Measurements from ENCODE around the gene MPP7.

Gene MPP7

DNA sequence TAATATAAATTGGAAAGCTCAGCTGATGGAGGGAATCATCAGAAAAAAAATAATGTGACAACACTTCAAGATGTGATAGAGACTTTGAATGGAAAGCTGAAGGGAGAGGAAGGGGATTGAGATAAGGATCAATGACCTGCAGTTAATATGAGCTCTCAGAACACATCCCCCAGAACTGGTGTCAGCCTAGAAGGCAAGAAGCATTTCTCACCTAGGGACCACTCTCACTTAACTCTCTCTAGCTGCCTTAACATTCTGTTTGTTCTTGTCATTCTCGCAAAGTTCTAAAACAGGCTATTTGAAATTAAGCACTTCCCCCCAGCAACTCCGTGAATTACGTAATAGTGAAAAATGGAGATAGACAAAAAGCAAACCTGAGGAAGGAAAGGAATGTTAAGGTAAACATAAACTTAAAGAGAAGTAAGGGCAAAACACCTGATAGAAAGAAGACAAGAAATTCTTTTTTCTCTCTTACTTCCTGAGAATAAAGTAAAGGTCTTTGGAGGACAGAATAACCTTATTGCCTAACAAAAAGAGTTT is 1.2 kb upstream of the MPP7 start:
- DNase-seq = no peak

DNA sequence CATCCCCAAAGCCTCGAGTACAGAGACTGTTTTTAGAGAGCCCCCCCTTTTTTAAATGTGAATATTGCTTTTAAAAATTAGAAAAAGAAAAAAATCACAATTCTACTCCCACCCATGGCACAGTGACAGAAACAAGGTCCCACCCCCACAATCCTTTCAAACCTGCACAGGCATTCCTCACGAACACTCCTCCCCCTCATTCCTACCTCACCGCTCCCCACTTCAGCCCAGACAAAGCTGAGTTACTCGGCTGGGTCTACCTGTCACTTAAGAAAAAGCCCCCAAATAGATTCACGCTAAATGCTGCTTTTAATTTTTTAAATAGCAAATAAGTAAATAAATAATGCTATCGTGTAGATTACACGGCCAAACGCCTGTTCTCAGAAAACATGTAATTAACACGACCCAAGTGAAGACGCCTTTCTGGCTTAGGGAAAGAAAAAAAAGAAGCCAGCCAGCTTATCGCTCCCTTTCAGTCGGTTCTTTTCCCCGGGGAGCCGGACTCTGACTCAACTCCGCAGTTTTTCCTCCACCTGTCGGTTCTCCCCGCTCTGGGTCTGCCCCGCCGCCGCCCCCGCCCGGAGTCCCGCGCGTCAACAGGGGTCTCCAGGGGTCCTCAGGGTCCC is 739 bp downstream of the MPP7 start:
- DNase-seq = no peak

DNA sequence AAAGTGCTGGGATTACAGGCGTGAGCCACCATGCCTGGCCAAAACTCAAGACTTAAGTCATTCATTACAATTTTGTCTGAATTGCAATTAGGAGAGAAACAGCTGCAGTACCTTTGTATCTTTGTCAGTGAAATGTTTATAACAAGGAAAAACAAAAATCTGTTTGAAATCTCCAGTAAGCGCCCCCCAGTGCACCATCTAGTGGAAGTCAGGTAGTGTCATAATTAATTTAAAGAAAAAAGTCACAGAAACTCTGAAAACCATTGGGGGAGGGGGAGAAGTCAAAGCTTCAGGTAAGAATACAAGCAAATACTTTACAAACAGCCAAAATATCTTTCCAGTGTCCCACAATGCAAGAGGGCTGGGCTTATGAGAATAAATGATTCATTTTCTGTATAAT is 2.8 kb downstream of the MPP7 start:
- DNase-seq = peak; percentile 14

DNA sequence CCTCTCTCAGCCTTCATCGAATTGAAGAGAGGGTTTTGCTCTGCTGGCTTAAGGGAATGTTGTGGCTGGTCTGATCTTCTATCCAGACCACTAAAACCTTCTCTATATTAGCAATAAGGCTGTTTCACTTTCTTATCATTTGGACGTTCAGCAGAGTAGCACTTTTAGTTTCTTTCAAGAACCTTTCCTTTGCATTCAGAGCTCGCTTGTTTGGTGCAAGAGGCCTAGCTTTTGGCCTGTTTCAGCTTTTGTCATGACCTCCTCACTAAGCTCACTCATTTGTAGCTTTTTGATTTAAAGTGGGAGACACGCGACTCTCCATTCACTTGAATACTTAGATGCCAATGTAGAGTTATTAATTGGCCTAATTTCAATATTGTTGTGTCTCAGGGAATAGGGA is 3.9 kb downstream of the MPP7 start:
- DNase-seq = no peak

DNA sequence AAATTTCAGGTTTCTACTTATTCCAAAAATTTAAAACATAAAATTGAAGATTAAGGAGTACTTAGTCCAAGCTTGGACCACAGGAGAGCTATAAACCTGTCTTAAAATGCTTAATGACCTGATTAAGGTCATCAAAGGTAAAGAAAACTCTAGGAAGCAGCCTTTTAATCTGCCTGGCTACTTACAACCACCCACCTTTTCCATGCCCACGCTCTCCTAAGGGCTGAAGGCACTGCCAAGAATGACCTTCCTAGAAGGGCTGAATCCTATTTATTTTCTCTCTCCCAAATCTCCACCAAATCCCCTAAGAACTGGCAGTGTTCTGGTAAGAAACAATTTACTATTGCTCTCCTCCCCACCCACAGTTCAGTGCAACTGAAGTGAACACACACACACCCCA is 6.8 kb downstream of the MPP7 start:
- no peak for DNase-seq

DNA sequence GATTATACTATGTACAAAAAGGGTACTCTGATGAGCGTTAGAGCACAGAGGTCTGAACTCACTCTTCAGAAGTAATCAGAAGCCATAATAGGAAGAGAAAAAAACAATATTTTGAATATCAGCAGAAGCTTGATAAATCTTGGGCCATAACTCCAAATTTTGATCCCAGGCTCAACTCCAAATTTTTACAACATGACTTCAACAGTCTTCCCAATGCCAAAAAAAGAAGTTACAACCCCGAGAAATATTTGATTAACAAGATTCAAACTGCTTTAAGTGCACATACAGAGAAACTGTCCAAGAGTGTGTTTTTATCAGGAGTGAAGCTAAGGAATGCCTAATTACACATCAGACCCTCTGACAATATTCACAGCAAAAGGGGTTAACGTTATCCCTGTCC is 7.5 kb downstream of the MPP7 start:
- DNase-seq = no peak

DNA sequence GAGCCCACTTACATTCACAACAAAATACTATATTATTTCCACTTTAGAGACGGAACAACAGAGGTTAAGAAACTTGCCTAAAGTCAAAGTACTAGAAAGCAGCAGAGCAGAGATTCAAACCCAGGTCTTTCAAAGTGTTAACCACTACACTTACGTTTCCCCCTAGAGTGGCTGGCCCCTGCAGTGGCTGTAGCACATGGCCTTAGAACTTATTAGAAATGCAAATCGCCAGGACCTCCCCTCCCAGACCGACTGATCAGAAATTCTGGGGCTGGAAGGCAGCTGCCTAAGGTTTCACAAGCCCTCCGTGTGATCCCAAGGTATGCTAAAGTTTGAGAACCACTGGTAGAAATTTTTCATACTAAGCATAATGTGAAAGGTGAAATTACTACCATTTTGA is 8.1 kb downstream of the MPP7 start:
- no peak for DNase-seq

DNA sequence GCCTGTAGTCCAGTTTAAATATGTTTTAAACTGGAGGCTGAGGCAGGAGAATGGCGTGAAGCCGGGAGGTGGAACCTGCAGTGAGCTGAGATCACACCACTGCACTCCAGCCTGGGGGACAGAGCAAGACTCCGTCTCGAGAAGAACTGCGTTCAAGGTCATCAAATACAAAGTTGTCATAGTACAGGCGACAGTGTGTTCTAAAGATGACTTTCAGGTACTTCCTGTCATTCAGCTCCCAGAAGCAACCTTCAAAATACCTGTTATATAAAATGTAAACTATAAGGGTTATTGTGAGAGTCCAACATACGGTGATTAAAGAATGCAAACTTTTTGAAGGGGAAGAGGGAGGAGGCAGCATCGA is 8.7 kb downstream of the MPP7 start:
- DNase-seq = no peak

DNA sequence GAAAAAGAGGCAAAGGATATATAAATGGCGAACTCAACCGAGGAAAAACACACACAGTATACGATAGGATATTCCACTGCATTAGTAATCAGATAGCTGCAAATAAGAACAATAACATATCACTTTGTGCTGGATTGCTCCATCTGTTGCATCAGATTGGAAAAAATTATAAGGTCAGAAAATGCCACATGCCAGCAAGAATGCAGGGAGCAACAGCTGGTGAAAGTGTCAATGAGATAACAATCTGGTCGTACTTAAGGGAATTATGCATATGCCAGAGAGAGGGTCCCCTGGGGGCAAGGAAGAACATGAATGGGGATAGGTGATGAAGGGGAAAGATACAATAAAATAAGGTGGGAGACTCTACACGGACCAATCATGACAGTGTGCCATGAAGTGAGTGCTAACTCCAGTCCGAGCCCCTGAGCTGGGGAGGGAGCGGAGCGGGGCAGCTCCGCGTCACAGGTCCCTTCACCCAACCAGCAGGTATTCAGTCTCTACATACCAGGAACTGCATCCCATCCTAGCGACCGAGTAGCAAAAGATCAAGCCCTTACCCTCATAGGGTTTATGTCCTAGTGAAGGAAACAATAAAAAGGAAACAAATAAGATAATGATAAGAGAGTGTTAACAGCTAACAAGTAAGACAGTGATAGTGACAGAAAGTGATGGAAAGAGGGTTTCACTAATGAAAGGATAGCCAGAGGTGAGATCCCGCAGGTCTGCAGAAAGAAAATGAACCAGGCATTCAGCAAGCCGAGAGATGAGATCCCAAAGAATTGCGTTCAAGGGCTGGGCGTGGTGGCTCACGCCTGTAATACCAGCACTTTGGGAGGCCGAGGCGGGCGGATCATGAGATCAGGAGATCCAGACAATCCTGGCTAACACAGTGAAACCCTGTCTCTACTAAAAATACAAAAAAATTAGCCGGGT is 9.4 kb downstream of the MPP7 start:
- DNase-seq = no peak

DNA sequence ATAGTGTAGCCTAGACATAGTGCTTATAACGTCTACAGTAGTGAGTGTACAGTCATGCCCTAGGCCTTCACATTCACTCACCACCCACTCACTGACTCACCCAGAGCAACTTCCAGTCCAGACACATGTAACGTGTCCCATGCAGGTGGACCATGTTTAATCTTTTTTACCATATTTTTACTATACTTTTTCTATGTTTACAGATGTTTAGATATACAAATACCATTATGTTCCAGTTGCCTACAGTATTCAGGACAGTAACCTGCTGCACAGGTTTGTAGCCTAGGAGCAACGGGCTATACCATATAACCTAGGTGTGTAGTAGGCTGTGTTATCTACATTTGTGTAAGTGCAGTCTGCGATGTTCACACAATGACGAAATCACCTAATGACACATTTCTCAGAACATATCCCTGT is 11.0 kb downstream of the MPP7 start:
- DNase-seq = peak; percentile 69

DNA sequence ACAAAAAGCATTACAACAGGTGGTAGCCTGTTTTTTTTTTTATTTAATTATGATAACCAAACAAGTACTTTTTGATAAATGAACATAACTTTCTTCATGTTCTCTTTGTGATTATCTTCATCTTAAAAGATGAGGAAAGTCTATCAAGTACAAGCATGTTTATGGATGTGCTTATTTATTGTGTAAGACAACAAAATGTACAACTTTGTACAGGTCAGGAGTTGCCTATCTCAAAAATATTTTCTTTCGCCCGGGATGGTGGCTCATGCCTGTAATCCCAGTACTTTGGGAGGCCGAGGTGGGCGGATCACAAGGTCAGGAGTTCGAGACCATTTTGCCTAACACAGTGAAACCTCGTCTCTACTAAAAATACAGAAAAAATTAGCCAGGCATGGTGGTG is 17.0 kb downstream of the MPP7 start:
- no peak for DNase-seq

DNA sequence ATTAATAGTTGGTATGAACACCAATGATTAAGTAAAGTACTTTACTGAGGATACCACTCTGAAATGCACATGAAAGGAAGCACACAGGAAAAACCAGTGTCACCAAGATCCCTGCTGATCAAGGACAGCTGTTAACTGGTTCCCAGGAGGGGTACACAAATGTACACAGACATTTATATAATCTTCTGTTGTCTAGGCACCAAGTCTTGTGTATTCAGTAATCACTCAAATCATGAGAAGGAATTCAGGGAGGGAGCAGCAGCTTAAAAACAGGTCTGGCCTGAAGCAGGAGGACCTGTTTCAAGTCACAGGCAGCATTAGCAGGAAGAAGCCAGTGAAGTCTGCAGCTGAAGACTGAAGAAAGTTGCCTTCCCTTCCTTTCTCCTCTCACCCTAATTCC is 18.7 kb downstream of the MPP7 start:
- no peak for DNase-seq

DNA sequence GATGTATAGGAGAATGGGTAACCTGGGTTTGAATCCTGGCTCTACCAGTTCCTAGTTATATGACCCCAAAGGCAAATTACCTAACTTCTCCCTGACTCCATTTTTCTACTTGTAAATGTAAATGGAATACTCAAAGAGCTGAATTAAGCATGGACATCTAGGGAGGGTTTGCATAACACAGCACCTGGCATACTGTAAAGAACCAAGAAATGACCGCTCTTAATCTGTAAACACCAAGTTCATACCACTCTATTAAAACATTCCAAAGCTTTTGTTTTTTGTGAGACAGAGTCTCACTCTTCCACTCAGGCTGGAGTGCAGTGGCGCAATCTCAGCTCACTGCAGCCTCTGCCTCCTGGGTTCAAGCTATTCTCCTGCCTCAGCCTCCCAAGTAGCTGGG is 19.6 kb downstream of the MPP7 start:
- no peak for DNase-seq

DNA sequence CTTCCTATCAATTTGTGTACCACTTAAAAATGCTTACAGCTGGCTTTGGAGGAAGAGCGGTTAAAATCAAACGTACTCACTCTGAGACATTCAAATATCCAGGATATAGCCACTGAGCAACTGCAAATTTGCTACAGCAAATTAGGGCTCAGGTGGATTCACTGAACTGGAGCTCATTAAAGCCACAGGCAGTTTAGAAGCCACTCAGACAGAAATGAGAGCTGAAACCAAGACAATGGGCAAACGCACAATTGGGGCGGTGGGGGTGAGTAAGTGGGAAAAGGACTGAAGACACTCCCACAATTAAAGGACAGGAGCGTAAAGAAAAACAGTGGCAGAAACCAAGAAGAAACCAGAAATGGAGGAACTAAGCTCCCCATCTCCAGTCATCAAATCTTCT is 20.5 kb downstream of the MPP7 start:
- DNase-seq = no peak

DNA sequence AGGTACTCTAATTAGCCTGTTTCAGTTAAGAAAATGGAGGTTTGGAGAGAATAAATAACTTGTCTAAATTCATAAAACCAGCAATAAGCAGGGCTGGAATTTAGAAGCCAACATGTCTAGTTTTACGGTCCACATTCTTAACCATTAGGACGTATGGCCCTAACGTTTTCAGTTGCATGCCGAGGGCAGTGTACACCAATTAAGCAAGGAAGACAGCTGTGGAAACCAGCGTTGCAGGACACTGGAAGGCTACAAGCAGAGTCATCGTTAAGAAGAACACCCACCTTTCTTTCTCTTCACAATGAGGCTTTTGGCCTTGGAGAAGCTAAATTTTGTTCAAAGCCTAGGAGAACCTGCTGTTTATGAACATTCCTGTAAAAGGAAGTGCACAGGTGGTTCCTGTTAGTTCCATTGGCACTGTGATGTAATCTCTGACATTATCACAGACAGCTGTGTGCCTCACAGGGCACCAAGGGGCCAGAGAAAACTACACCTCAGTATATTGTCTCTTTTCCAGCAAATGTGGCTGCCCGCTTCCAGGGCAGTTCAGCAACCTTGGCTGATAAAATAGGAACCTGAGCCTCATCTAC is 21.0 kb downstream of the MPP7 start:
- DNase-seq = no peak

DNA sequence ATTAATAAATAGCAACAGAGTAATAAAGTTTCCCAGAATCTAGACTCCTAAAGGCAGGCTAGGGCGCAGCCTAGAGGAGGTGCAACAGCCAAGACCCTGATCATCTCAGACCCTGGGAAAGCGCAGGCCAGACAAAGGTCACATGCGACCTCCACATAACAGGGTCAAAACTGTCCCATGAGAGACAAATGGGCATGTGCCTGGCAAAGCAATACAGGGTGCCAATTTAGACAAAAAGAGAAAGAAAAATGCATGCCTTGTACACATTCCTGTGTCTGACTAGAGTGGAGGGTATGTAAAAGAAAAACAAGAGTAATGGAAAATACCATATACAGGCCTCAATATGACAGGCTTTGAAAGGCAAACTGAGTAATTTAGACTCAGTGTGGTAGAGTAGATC is 22.2 kb downstream of the MPP7 start:
- DNase-seq = no peak

DNA sequence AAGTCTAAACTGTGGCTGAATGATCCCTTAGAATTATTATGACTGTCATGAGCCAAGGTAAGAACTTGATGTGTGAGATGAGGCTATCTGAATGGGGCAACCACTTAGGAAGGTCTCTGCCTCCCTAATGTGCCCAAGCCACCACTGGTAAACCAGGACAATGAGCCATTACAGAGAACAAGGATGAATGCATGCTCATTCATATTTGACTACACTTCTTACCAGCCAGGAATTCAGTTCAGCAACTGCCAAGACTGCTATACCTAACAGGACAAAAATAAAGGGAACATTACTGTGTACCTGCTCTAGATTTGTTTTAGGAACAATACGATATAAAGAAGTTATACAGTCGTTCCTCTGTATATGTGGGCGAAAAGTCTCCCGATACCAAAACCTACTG is 23.0 kb downstream of the MPP7 start:
- DNase-seq = no peak

DNA sequence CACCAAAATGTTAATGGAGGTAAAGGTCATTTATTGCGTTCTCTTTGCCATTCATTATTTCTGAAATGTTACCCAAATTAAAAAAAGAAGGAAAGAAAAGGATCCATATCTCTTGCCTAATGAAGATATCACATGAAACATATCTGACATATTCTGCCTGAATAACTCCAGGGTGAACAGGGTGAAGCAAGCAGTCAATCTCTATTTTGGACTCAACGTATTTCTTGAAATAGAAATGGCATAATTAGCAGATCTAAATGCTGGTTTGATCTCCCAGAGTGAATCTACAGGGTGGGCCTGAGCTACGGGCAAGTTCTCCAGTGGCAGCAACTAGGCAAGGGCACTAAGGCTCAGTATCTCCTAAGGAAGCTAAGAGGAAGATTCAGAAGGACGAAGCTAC is 24.0 kb downstream of the MPP7 start:
- DNase-seq = no peak

DNA sequence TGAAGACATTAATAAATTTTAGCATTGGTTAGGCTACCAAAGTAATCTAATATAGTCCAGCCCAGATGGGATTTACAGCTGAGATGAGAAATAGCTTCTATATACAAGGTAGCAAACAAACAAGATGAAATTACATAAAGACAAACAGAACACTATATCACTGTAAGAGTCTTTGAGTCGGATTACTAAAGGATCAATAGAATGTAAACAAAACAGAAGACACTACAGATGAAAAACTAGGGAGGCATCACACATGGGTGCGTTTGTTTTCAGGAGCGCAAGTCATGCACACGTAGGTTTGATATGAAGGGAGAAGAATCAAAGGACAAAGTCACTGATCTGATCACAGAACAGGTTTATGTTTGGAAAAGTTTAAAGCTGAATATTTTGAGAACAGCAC is 26.5 kb downstream of the MPP7 start:
- no peak for DNase-seq

DNA sequence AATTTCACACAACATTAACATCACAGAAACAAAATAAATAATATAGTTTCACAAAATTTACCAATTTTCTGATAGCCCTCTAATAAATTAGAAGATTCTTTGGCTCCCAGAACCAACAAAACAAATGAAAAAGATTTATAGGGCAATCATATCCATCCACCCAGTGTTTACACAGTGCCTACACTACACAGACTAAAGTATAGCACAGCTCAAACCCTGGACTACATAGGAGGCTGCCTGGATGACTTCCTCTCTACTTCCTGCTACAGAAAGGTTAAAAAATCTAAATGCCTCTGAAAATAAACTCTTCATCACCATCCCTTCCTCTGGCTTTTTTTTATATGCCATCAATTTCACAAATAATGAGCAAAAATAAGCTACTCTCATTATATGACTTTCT is 28.4 kb downstream of the MPP7 start:
- no peak for DNase-seq

DNA sequence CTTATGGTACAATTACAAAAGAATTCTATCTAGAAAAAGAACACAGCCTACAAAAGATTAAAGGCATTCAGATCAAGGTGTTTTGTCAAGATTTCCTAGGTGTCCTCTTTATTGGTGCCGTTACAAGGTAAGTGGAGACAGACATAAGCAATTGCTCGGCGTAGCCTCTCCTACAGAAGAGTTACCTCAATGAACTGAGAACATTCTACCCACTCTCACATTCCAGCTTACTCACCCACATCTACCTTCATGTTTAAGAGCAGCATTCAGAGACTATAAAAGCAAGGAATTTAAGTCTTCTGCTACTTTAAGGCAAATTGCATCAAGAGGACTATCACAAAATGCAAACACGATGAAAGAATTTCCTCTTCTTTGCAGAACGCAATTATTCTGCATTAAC is 29.5 kb downstream of the MPP7 start:
- DNase-seq = no peak

DNA sequence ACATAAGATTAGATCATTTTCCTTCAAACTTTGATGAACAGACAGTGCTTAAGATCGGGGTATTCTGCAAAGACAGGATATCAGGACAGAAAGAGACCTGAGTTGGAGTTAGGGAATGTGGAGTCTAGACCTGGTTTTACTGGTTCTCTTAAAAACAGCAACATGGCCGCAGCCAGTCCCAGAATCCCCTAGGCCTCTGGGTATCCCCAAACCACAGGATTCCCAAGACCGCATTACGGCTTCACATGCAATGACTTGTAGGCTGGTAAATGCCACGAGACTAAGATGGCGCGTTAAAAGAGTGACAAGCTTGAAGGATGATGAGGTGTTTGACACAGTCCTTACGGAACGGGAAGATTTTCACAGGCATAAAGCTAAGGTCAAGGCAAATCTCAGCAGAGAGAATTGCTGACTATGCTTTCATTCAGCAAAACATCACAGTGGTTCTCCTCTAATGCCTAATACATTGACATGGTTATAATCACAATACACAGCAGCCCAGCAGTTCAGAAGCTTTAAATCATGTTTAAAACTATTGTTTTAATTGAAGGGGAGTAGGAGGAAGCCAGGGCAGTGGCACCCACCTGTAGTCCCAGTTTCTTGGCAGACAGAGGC is 32.9 kb downstream of the MPP7 start:
- no peak for DNase-seq

DNA sequence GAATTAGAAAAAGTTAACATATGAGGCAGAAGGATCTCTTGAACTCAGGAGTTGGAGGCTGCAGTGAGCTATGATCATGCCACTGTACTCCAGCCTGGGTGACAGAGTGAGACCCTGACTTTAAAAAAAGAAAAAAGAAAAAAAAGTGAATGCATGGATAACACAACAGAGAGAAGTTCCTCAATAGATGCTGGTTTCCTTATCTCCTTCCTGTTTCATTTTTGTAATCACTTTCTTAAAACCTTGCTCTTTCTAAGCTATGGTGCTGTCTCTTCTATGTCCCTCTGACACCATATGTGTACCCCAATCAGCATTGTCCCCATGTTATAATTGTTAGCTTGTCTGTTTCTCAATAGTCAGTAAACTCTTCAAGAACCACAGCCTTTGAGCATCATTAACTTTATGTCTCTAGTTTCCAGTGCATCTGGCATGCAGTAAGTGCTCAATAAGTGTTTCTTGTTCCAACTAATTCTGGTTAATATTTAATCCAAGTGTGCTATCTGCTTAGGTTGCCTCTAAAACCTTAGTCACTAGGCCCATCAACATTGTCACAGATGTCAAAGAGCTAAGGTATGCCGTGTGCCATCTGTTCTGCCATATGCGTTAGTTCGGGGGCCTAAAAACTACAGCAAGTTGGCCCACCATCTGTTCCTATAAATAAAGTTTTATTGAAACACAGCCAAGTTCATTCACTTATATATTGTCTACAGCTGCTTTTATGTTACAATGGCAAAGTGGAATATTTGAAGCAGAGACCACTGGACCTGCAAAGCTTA is 36.2 kb downstream of the MPP7 start:
- no peak for DNase-seq

All from stimulated activated CD4-positive, alpha-beta T cell treated with anti-CD3 and anti-CD28 coated beads, Interleukin-4, amount 100 ng/mL, for 24 hours (primary cell).